Panc1 (cell line): ENCODE data around the gene TFDP1.

Source experiments
- TCF7L2 ChIP-seq: IDR thresholded peaks from 2 replicates; pipeline ENCODE4 v1.6.1; 2011; ENCODE audit warnings: mild to moderate bottlenecking, low read depth, low read length, inconsistent platforms
- TF ChIP-seq, protein P1 (sequence below): fragments of 450-650 bp; IDR thresholded peaks from 2 replicates; pipeline ENCODE4 v1.5.1; 2017; ENCODE audit warnings: mild to moderate bottlenecking
- TF ChIP-seq, protein P2 (sequence below), 2 experiments: IDR thresholded peaks; 2 replicates each; pipeline ENCODE4 v1.6.1; 2011 to 2012; ENCODE audit warnings: low read depth in 2 of 2, control low read depth in 1 of 2, low read length in 1 of 2, mild to moderate bottlenecking in 1 of 2, moderate library complexity in 1 of 2; ENCODE audit not compliant: insufficient read depth in 1 of 2

- TF ChIP-seq, protein P1, sequence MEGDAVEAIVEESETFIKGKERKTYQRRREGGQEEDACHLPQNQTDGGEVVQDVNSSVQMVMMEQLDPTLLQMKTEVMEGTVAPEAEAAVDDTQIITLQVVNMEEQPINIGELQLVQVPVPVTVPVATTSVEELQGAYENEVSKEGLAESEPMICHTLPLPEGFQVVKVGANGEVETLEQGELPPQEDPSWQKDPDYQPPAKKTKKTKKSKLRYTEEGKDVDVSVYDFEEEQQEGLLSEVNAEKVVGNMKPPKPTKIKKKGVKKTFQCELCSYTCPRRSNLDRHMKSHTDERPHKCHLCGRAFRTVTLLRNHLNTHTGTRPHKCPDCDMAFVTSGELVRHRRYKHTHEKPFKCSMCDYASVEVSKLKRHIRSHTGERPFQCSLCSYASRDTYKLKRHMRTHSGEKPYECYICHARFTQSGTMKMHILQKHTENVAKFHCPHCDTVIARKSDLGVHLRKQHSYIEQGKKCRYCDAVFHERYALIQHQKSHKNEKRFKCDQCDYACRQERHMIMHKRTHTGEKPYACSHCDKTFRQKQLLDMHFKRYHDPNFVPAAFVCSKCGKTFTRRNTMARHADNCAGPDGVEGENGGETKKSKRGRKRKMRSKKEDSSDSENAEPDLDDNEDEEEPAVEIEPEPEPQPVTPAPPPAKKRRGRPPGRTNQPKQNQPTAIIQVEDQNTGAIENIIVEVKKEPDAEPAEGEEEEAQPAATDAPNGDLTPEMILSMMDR: no peak
- TF ChIP-seq TCF7L2: no peak
- TF ChIP-seq, protein P2, sequence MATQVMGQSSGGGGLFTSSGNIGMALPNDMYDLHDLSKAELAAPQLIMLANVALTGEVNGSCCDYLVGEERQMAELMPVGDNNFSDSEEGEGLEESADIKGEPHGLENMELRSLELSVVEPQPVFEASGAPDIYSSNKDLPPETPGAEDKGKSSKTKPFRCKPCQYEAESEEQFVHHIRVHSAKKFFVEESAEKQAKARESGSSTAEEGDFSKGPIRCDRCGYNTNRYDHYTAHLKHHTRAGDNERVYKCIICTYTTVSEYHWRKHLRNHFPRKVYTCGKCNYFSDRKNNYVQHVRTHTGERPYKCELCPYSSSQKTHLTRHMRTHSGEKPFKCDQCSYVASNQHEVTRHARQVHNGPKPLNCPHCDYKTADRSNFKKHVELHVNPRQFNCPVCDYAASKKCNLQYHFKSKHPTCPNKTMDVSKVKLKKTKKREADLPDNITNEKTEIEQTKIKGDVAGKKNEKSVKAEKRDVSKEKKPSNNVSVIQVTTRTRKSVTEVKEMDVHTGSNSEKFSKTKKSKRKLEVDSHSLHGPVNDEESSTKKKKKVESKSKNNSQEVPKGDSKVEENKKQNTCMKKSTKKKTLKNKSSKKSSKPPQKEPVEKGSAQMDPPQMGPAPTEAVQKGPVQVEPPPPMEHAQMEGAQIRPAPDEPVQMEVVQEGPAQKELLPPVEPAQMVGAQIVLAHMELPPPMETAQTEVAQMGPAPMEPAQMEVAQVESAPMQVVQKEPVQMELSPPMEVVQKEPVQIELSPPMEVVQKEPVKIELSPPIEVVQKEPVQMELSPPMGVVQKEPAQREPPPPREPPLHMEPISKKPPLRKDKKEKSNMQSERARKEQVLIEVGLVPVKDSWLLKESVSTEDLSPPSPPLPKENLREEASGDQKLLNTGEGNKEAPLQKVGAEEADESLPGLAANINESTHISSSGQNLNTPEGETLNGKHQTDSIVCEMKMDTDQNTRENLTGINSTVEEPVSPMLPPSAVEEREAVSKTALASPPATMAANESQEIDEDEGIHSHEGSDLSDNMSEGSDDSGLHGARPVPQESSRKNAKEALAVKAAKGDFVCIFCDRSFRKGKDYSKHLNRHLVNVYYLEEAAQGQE (IDR thresholded peaks at IDR 0.05; ENCODE audit: insufficient read depth in 1 of 2, low read depth in 2 of 2, low read length in 1 of 2): no peak
Measured at GRCh38 chr13:113669755-113670341, 85.3 kb downstream of the TFDP1 start.
